GM19468 (cell line): Measurements from ENCODE around the gene SPINT2.
"Not testable (repeated sequence)": the region's sequence is repeated elsewhere in the genome, so short reads cannot be mapped to it uniquely, and the experiment has no call there.

Experiments used
- ATAC-seq: cut with Tn5 transposase; IDR thresholded peaks from one replicate; pipeline ENCODE4 v1.9.1; 2021; ENCODE audit warnings: mild to moderate bottlenecking, moderate library complexity, moderate number of reproducible peaks; ENCODE audit not compliant: unreplicated experiment; ENCODE audit errors: extremely low read depth

The SPINT2 gene, protein sequence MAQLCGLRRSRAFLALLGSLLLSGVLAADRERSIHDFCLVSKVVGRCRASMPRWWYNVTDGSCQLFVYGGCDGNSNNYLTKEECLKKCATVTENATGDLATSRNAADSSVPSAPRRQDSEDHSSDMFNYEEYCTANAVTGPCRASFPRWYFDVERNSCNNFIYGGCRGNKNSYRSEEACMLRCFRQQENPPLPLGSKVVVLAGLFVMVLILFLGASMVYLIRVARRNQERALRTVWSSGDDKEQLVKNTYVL

GRCh38 chr19:38264486-38265212, at the start of gene SPINT2:
SPINT2 (plus strand) TSS chr19:38264573; CDS start chr19:38264893, 320 bp downstream.
- ATAC-seq, result no peak

DNA sequence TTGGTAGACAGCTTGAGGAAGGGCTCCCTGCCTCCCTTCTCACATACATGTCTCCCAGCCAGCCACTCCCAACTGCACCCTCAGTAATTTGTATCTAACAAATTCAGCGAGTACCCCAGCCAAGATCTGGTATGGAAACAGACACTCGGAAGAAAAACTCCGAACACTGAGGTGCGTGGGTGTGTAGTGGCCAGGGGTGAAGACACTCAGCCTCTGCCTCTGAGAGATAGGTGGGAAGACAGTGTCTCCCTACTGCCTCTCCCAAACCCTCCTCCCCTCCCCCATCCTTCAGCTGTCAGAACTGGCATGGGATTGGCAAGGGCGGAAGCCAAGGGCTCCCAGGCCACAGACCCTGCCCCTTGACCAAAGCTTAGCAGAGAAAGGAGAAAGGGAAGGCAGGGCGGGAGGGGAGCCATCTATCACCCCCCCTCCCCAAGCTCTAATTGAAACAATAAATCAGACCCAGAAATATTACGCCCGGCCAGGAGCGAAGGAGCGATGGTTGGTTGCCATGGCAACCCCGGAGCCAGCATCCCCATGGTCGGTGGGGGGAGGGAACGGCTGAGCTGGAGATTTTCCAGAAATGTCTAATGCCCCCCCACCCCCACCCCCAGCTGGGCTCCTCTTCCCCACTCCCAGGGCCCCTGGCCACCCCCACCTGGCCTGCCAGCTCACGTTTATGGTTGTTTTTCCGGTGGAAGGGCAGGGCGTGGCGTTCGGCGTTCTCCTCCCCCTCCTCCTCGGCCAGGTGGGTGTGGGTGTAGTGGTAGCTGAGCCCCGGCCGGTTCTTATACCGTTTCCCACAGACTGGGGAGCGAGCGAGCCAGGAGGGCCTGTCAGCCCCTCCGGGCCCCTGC, 47.4 kb upstream of the SPINT2 start:
- ATAC-seq, result no peak

DNA sequence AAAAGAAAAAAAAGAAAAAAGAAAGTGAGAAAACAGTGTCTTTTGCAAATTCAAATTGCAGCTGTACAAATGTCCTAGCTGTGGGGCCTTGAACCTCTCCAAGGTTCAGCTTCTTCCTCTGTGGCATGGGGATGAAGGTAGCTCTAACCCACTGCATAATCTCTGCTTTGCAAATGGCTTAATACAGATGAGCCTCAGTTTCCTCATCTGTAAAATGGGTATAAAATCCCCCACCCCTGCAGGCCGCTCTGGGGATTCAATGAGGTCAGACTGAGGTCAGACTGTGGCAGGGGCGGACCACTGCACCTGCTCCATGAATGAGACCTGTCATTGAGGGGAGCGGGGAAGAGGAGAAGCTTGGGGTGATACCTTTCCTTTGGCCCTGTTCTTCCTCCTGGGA, 46.2 kb upstream of the SPINT2 start:
- no peak for ATAC-seq

DNA sequence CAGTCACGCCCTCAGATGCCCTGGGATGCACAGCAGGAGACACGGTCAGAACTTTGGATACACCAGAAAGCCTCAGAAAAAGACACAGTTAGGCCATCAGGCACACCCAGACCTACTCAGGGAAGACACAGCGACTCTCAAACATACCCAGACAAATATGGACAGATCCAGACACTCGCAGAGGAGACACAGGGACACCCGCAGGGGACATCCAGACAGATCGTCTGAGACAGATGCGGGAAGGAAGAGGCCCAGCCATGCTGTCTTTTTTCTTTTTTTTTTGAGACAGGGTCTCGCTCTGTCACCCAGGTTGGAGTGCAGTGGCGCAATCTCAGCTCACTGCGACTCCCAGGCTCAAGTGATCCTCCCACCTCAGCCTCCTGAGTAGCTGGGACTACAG, 45.2 kb upstream of the SPINT2 start:
- ATAC-seq, result no peak

DNA sequence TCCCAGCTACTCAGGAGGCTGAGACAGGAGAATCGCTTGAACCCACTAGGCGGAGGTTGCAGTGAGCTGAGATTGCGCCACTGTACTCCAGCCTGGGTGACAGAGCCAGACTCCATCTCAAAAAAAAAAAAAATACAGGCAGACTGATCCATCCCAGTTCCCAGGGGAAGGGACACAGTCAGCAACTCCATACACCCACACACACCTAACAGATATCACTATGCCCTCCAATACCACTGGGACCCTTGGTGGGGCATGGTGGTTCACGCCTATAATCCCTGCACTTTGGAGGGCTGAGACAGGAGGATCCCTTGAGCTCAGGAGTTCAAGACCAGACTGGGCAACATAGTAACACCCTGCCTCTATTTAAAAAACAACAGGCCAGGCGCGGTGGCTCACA, 43.0 kb upstream of the SPINT2 start:
- no peak for ATAC-seq

DNA sequence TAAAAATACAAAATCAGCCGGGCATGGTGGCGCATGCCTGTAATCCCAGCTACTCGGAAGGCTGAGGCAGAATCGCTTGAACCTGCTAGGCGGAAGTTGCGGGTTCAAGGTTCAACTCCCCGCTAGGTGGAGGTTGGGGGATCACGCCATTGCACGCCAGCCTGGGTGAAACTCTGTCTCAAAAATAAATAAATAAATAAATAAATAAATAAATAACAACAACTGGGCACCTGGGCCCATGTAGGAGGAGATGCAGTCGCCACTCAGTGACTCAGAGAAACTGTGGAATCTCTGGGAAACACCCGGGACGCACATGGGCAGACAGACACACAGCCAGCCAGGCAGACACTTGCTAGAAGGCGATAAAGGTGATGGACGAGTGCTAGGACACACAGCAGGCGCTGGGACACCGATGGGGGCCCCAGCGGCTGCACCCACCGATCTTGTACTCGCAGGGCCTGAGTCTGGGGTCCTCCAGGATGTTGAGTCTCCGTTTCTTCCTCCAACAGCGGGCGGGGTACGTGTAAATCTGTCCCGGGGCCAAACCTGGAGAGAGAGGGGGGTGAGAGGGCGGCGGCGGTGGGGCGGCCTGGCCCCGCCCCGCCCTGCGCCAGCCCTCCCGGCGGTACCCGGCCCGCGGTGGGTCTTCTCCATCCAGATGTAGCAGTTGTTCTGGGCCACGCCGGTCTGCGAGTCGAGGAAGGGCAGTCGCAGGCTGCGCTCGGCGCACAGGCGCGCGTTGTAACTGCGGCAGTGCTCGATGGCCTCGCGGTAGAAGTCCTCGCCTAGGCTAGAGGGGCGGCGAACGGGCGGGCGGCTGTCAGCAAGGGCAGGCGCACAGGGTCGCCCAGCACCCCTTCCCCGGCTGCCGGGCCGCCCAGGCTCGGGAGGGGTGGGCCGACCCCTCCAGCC, 42.2 kb upstream of the SPINT2 start:
- ATAC-seq, result no peak

DNA sequence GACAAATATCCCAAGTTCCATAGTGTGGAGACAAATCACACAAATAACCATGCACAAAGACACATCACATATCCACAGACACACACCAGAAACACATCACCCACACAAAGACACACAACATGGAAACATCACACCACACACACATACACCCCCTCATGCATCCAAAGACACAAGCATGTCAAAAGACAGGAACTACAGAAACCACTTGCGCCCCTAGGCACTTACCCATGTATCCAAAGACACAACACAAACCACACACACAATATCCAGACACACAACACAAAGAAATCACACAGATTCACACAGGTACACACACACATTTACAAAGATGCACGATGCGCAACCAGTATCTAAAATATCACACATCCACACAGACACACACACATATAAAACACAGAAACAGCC, 41.3 kb upstream of the SPINT2 start:
- no peak for ATAC-seq

GRCh38 chr19:38223617-38224013, 40.8 kb upstream of the SPINT2 start:
- no peak for ATAC-seq

DNA sequence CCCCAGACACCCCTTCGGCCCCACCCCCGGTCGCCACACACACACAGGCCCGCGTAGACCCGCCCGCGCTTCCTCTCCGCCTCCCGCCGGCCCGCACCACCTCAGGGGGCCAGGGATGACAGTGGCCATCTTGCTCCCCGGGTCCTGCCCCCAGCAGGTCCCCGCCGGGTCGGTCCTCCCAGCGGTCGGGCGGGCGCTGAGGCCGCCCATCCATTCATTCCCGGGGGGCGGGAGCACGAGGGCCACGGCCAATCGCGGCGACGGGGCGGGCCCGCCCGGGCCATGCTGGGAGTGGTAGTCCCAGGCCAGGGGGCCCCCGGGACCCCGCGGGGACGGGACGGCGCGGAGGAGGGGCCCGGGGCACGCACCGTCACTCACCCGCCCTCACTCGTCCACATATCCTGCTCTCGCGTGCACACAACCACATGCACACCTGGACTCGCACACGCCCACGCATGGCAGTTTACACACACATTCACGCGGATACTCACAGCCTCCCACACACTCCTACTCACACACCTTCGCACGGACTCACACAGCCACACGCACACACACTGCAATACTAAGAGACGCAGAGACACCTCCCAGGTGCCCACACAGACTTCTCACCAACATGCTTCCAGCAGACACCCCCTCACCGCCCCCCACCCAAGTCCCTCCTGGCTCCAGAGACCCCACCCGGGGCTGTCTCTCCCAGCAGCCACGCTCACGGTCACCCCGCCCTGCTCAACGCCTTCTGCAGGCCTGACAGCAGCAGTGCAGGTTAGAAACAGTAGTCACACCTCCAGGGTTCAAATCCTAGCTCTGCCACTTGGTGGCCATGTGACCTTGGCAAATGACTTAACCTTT, 40.1 kb upstream of the SPINT2 start, which contains the start of gene DPF1:
Gene DPF1 (minus strand): TSS at position 209 of the 849 bp plus-strand sequence. CDS start 80 bp downstream, at position 129.
- ATAC-seq, result no peak

DNA sequence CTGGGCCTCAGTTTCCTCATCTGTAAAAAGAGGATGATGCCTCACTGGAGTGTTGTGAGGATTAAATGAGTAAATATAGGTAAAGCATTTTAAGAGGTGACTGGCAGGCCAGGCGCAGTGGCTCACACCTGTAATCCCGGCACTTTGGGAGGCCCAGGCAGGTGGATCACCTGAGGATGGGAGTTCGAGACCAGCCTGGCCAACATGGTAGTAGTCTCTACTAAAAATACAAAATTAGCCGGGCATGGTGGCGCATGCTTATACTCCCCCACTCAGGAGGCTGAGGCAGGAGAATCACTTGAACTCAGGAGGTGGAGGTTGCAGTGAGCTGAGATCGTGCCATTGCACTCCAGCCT, 39.5 kb upstream of the SPINT2 start:
- ATAC-seq, result not testable (repeated sequence)

DNA sequence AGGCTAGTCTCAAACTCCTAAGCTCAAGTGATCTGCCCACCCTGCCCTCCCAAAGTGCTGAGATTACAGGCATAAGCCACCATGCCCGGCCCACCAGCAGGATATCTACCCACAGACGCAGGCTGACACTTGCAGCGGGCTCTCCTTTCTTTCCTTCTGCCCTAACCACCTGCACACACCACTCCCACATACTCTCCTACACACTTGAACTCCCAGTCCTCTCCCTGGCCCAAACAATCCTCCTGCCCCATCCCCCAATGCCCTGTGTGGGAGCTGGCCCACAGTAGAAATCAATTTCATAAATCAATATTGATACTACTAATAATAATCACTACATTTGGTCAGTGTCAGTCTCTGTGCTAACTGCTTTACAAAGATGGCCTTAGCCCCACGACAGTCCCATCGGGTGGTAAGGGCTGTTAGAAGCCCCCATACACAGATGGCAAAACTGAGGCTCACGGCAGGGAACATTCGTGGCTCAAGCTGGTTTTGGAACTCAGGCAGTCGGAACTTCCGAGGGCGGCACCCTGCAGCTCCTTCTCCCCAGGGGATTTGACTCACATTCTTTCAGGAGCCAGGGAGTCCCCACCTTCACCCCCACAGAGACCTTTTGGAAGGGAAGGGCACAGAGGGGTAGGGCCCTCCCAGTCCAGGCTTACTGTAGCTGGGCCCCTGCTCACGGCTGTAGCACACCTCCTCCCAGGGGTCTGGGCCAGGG, 36.9 kb upstream of the SPINT2 start:
- ATAC-seq, result no peak

DNA sequence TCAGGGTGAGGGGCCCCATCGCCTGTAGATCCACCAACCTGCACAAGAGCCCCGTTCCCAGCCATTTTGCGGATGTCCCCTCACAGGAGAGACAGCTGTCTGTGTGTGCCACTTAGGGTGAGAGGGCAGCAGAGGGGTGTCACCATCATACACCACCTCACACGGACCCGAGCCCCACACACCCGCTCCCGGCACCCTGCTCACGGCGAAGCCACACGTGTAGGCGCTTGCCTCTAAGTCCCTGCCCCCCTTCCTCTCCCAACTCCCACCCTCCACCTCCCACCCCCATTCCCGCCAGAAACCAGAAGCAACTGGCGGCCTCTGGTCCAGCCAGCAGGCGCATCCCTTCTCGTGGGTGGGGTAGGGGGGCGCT, 36.4 kb upstream of the SPINT2 start:
- ATAC-seq, result no peak

DNA sequence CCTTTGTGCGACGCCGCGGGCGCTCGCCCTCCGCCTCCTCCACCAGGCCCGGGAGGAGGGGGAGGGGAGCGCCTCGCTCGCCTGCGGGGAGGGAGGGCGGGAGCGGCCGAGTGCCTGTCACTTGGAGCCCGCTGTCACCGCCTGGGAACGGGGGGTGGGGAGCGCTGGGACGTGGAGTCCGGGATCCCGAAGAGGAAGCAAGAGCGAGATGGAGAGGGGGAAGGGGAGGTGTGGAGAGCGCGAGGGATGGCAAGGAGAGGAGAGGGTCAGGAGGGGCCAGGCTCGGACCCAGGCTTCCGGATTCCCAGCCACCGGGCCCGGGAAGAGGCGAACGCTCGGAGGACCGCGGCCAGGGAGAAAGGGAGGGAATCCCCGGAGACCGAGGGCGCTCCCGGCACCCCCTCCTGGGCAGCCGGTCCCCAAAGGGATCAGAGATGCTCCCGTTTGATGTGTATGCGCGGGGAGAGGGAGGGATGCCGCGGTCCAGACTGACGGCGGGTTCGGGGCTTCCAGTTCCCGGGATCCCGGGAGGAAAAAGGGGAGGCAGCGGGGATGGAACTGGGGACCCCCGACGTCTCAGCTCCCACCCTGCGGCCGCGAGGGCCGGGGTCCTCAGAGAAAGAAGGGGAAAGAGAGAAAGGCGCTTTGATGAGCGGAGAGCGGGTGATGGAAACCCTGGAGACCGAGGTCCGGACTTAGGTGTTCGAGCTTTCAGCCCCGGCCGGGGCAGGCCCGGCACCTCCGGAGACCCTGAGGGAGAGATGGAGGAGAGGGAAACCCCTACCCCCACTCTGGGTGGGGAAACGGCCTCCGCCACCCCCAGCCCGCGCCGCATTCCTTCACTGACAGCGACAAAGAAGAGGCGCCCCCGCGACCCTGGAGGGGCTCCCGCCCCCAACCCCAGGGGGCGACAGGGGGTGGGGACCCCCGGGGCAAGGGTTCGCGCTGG, 35.6 kb upstream of the SPINT2 start:
- ATAC-seq, result no peak

DNA sequence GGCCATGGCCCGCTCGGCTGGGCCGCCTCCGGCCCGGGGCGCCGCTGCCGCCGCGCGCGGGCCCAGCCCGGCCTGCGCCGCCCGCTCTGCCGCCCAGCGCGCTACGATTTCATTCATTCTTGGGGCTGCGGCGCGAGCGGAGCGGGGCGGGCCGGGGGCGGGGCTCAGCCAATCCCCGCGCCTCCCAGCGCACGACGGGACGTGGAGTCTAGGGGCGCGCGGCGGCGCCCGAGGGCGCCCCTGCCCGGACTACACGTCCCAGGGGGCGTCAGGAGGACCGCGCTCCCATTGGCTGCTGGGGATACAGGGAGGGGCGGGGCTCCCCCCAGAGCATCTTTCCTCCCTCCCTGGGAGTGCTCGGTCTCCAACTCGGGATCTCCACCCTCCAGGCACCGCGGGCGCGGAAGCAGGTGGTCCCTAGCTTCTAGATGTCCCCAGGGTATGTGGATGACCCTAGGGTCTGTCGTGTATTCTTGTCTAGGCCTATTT, 34.7 kb upstream of the SPINT2 start:
- peak; percentile 44 for ATAC-seq

- not testable (repeated sequence) for ATAC-seq
Measured at GRCh38 chr19:38230506-38231133, 33.8 kb upstream of the SPINT2 start.

DNA sequence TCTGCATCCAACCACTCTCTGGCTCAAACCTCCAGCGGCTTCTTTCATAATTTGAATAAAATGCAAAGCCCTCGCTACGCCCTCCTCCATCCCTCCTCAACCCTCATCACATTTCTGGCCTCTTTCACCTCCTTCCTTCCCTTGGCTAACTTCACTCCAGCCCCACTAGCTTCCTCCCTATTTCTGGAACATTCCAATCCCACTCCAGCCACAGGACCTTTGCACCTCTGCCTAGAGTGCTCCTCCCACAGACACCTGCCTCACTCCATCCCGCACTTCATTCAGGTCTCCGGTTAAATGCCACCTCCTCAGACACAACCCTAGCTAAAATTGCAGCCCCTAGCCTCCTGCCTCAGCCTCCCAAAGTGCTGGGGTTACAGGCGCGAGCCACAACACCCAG, 32.5 kb upstream of the SPINT2 start:
- no peak for ATAC-seq

GRCh38 chr19:38233740-38234251, 30.6 kb upstream of the SPINT2 start:
- no peak for ATAC-seq
